SK-N-SH treated with all-trans-retinoic acid at 6 μM for 48 hours (cell line): ENCODE results near the gene SYNDIG1.

Experiments used
- ARNTL ChIP-seq: fragments of 450-650 bp; formaldehyde crosslinking; IDR thresholded peaks from 2 replicates; pipeline ENCODE4 v1.5.0; 2020; ENCODE audit warnings: low read depth, mild to moderate bottlenecking, moderate library complexity, borderline replicate concordance
- ZFP3 ChIP-seq: fragments of 250-450 bp; sonication (Bioruptor Pico); IDR thresholded peaks from 2 replicates; pipeline ENCODE4 v1.5.0; 2020; ENCODE audit warnings: mild to moderate bottlenecking, moderate library complexity
- ZFP30 ChIP-seq: fragments of 450-650 bp; formaldehyde crosslinking; IDR thresholded peaks from 2 replicates; pipeline ENCODE4 v1.5.0; 2022; ENCODE audit warnings: mild to moderate bottlenecking, moderate library complexity
- TF ChIP-seq, protein P1 (sequence below): fragments of 250-450 bp; sonication (Bioruptor Pico); IDR thresholded peaks from 2 replicates; pipeline ENCODE4 v1.5.1; 2020; ENCODE audit warnings: low read depth, mild to moderate bottlenecking, moderate library complexity
- TF ChIP-seq, protein P2 (sequence below): fragments of 250-450 bp; sonication (Bioruptor Pico); IDR thresholded peaks from 2 replicates; pipeline ENCODE4 v1.8.0; 2020; ENCODE audit warnings: mild to moderate bottlenecking, moderate library complexity, borderline replicate concordance

DNA sequence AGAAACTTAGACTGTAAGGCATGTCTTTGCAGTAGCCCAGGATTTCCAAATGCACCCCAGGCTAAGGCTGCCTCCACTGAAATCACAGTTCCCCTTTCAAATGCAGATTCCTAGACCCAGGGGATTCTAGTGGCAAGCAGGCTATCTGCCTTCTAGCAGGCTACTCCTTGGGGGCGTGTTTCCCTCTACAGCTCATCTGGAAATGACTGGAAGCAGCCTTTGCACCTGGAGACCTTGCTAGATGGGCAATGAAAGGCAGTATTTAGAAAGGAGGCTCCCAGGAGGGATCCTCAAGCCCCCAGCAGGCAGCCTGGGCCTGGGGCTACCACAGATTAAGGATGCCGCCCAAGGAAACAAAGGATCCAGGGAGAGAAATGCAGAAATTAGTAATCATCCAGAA lies 26.0 kb upstream of the SYNDIG1 start:
- TF ChIP-seq ZFP30 (CRISPR knock-in tag), result no peak
- no peak for TF ChIP-seq ARNTL
- TF ChIP-seq, protein P1, sequence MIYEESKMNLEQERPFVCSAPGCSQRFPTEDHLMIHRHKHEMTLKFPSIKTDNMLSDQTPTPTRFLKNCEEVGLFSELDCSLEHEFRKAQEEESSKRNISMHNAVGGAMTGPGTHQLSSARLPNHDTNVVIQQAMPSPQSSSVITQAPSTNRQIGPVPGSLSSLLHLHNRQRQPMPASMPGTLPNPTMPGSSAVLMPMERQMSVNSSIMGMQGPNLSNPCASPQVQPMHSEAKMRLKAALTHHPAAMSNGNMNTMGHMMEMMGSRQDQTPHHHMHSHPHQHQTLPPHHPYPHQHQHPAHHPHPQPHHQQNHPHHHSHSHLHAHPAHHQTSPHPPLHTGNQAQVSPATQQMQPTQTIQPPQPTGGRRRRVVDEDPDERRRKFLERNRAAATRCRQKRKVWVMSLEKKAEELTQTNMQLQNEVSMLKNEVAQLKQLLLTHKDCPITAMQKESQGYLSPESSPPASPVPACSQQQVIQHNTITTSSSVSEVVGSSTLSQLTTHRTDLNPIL (CRISPR knock-in tag), result no peak
- TF ChIP-seq, protein P2, sequence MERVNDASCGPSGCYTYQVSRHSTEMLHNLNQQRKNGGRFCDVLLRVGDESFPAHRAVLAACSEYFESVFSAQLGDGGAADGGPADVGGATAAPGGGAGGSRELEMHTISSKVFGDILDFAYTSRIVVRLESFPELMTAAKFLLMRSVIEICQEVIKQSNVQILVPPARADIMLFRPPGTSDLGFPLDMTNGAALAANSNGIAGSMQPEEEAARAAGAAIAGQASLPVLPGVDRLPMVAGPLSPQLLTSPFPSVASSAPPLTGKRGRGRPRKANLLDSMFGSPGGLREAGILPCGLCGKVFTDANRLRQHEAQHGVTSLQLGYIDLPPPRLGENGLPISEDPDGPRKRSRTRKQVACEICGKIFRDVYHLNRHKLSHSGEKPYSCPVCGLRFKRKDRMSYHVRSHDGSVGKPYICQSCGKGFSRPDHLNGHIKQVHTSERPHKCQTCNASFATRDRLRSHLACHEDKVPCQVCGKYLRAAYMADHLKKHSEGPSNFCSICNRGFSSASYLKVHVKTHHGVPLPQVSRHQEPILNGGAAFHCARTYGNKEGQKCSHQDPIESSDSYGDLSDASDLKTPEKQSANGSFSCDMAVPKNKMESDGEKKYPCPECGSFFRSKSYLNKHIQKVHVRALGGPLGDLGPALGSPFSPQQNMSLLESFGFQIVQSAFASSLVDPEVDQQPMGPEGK (CRISPR knock-in tag), result no peak
- TF ChIP-seq ZFP3 (CRISPR knock-in tag), result no peak
